PC-9 (cell line): ENCODE measurements around the gene CCBE1. TPM values are rescaled to one million over a fixed set of nuclear protein-coding genes. Genes with fewer than 3 reads are reported as not detected.

Experiments used
- BruUV-seq: library from RNA; stranded (reverse); fragments of 400-500 nt; replicated peaks from 2 replicates; lab custom pipeline; 2021; lab: Mats Ljungman, UMichigan
- CTCF ChIA-PET: fragments of 300-600 bp; sonication (Branson Sonifier 250); formaldehyde crosslinking; loops from one replicate; lab custom pipeline; 2022; ENCODE audit warnings: antibody characterized with exemption; lab: Charles Lee
- POLR2A ChIA-PET: fragments of 300-600 bp; sonication (Branson Sonifier 250); formaldehyde crosslinking; loops from one replicate; lab custom pipeline; 2022; ENCODE audit warnings: antibody characterized with exemption; ENCODE audit not compliant: unreplicated experiment; lab: Charles Lee
- DNase-seq, 2 experiments: peaks; one replicate each; pipeline versions ENCODE4 v3.0.0 to v3.0.0-alpha.2; 2015 to 2022; ENCODE audit warnings: mixed read lengths in 1 of 2
- H2AFZ ChIP-seq: fragments of 200-600 bp; sonication (generic); 2 replicates; pipeline ENCODE4 v1.8.1; 2017; ENCODE audit warnings: antibody characterized with exemption
- H3F3A ChIP-seq: fragments of 200-600 bp; sonication (generic); 2 replicates; pipeline ENCODE4 v1.8.1; 2017; ENCODE audit warnings: antibody characterized with exemption, mild to moderate bottlenecking, low read depth; ENCODE audit not compliant: insufficient read depth
- H3K27ac ChIP-seq: fragments of 200-600 bp; sonication (generic); 2 replicates; pipeline ENCODE4 v1.6.1; 2016; ENCODE audit warnings: mixed run types
- H3K27me3 ChIP-seq: fragments of 200-600 bp; sonication (generic); 2 replicates; pipeline ENCODE4 v1.6.1; 2016; ENCODE audit warnings: low read depth, mixed run types; ENCODE audit not compliant: insufficient read depth
- H3K36me3 ChIP-seq: fragments of 200-600 bp; sonication (generic); 2 replicates; pipeline ENCODE4 v1.6.1; 2016; ENCODE audit warnings: low read depth, mixed run types
- H3K4me1 ChIP-seq: fragments of 200-600 bp; sonication (generic); replicated peaks from 2 replicates; pipeline ENCODE4 v1.6.1; 2016; ENCODE audit warnings: mixed run types; ENCODE audit not compliant: insufficient read depth
- H3K4me2 ChIP-seq: fragments of 200-600 bp; sonication (generic); 2 replicates; pipeline ENCODE4 v1.6.1; 2017; ENCODE audit warnings: mixed run types
- H3K4me3 ChIP-seq: fragments of 200-600 bp; sonication (generic); 2 replicates; pipeline ENCODE4 v1.6.1; 2016; ENCODE audit warnings: mixed run types
- H3K79me2 ChIP-seq: fragments of 200-600 bp; sonication (generic); 2 replicates; pipeline ENCODE4 v1.6.1; 2017; ENCODE audit warnings: low read depth, mixed run types
- H3K9me2 ChIP-seq: fragments of 200-600 bp; sonication (generic); 2 replicates; pipeline ENCODE4 v1.8.1; 2017; ENCODE audit warnings: mild to moderate bottlenecking; ENCODE audit not compliant: insufficient read depth
- H3K9me3 ChIP-seq: fragments of 200-600 bp; sonication (generic); 2 replicates; pipeline ENCODE4 v1.8.1; 2016; ENCODE audit warnings: low read depth; ENCODE audit not compliant: insufficient read depth
- H4K20me1 ChIP-seq: fragments of 200-600 bp; sonication (generic); 2 replicates; pipeline ENCODE4 v1.8.1; 2017; ENCODE audit not compliant: insufficient read depth
- EZH2 ChIP-seq: fragments of 200-600 bp; sonication (generic); IDR thresholded peaks from 2 replicates; pipeline ENCODE4 v1.8.0; 2017; ENCODE audit warnings: antibody characterized with exemption, low read depth
- intact Hi-C: fragments of 100-400 bp; cut with micrococcal nuclease; formaldehyde crosslinking; loops from one replicate; pipeline ENCODE4 v1.10.0; 2022; ENCODE audit not compliant: unreplicated experiment
- total RNA-seq: library from RNA; stranded (reverse); gene quantifications from 2 replicates; pipeline ENCODE4 v1.2.3, GENCODE V29; 2021
- TF ChIP-seq, protein P1 (sequence below): fragments of 200-600 bp; sonication (generic); conservative IDR thresholded peaks from 2 replicates; pipeline ENCODE4 v1.6.1; 2017; ENCODE audit warnings: mixed run types, antibody characterized with exemption, mild to moderate bottlenecking, moderate library complexity

The CCBE1 gene
- total RNA-seq, 1 experiment from 2014 or later: 5.8 TPM

DNA sequence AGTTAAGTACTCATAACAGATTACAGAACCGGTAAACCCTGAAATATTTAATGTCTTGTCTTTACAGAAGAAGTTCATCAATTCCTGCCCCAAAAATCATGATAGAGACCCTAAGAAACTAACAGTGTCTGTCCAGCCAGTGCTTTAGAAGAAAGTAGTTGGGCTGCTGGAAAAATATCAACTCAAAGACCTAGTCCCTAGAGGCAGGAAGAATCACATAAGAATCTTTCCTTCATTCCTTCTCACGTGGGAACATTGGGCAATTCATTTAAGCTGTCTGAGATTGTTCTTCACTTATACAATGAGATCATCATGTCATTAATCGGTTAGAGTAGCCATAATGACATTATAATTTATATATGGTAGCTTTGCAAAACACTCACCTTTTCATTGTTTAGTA, 156.4 kb downstream of the CCBE1 start:
- no TSS peak for BruUV-seq
- TF ChIP-seq, protein P1, sequence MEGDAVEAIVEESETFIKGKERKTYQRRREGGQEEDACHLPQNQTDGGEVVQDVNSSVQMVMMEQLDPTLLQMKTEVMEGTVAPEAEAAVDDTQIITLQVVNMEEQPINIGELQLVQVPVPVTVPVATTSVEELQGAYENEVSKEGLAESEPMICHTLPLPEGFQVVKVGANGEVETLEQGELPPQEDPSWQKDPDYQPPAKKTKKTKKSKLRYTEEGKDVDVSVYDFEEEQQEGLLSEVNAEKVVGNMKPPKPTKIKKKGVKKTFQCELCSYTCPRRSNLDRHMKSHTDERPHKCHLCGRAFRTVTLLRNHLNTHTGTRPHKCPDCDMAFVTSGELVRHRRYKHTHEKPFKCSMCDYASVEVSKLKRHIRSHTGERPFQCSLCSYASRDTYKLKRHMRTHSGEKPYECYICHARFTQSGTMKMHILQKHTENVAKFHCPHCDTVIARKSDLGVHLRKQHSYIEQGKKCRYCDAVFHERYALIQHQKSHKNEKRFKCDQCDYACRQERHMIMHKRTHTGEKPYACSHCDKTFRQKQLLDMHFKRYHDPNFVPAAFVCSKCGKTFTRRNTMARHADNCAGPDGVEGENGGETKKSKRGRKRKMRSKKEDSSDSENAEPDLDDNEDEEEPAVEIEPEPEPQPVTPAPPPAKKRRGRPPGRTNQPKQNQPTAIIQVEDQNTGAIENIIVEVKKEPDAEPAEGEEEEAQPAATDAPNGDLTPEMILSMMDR: no peak
- no peak for TF ChIP-seq EZH2

DNA sequence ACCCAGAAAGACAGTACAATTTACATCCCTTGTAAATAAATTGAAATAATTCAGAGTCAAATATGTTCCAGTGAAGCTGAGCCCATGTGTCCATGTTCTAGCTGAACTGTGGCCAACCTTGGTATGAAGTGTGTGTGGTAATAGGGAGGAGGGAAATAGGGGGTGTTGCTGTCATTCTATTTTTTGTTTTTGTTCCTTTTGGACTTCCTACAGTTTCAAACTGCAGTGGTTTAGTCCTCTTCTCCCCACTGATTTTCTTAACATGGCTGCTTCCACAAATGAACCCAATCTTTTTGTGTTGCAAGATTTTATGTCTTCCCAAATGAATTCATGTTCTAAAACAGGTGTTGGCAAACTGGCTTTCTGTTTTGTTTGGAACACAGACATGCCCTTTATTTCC, 156.9 kb downstream of the CCBE1 start:
- Histone ChIP-seq H3K27ac (no peak overlapping the region), H3K9me2 (no peaks in the 10 kb centered on the region), H3K27me3 (no peaks in the 10 kb centered on the region), H3K36me3 (no peaks in the 10 kb centered on the region), H3K4me2 (no peak overlapping the region), H3F3A (no peaks in the 10 kb centered on the region), H3K79me2 (no peaks in the 10 kb centered on the region), H3K9me3 (no peaks in the 10 kb centered on the region), H4K20me1 (no peaks in the 10 kb centered on the region), H2AFZ (no peak overlapping the region), H3K4me3 (no peak overlapping the region), H3K4me1 (no peaks in the 10 kb centered on the region)
- POLR2A ChIA-PET: no interaction called here
- no TSS peak for BruUV-seq
- intact Hi-C loops: no loop called here
- DNase-seq: no peak
- TF ChIP-seq, protein P1: no peak
- no peak for TF ChIP-seq EZH2
- CTCF ChIA-PET: no interaction called here

More for the DNA sequence above, 156.4 kb downstream of the CCBE1 start:
- POLR2A ChIA-PET: no interaction called here
- no peaks in the 10 kb centered on the region for H3K9me3 ChIP-seq
- H3K4me2 ChIP-seq: no peak overlapping the region
- CTCF ChIA-PET: no interaction called here
- no peaks in the 10 kb centered on the region for H3F3A ChIP-seq
- H3K4me3 ChIP-seq: no peak overlapping the region
- H3K79me2 ChIP-seq: no peaks in the 10 kb centered on the region
- H3K9me2 ChIP-seq: no peaks in the 10 kb centered on the region
- intact Hi-C loops: no loop called here
- H4K20me1 ChIP-seq: no peaks in the 10 kb centered on the region
- no peak overlapping the region for H3K27ac ChIP-seq
- H3K27me3 ChIP-seq: no peaks in the 10 kb centered on the region
- no peak for DNase-seq
- H3K36me3 ChIP-seq: no peaks in the 10 kb centered on the region
- no peak overlapping the region for H2AFZ ChIP-seq
- H3K4me1 ChIP-seq: no peaks in the 10 kb centered on the region

DNA sequence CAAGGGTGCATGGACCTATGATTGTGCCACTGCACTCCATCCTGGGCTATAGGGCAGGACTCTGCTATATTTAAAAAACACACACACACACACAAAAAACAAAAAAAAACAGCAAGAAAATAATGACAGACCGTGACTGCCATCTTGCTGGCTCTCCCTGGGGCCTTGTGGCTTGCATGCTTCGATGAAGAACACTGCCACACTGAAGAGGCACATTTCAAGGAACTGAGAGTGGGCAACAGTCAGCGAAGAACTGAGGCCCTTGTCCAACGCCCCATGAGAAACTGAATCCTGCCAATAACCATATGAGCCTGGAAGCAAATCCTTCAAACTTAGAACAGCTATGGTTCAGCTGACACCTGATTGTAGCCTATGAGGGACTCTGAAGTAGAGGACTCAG, 158.1 kb downstream of the CCBE1 start:
- CTCF ChIA-PET: no interaction called here
- H3K27me3 ChIP-seq: no peaks in the 10 kb centered on the region
- no peak overlapping the region for H3K27ac ChIP-seq
- no peak overlapping the region for H3K4me2 ChIP-seq
- no peak for DNase-seq
- H3K36me3 ChIP-seq: no peaks in the 10 kb centered on the region
- POLR2A ChIA-PET: no interaction called here
- BruUV-seq: no TSS peak
- no peaks in the 10 kb centered on the region for H3F3A ChIP-seq
- TF ChIP-seq EZH2: no peak
- H3K9me3 ChIP-seq: no peaks in the 10 kb centered on the region
- no peaks in the 10 kb centered on the region for H3K79me2 ChIP-seq
- H3K9me2 ChIP-seq: no peaks in the 10 kb centered on the region
- H3K4me3 ChIP-seq: no peak overlapping the region
- intact Hi-C loops: no loop called here
- no peaks in the 10 kb centered on the region for H4K20me1 ChIP-seq
- no peaks in the 10 kb centered on the region for H3K4me1 ChIP-seq
- H2AFZ ChIP-seq: no peak overlapping the region

DNA sequence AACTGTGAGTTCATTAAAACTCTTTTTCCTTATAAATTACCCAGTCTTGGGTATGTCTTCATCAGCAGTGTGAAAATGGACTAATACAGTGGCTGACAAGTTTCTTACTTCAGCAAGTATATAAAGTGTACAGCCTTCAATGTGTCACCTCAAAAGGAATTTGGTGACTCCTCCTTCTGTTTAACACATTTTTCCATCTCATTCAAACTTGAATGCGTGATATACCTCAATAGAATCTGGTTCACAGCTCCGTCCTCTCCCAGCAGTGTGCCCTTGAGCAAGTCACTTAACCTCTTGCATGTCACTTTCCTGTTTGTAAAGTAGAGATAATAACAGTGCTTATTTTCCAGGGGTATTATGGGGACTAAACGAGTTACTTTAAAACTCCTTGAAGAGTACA, 159.6 kb downstream of the CCBE1 start:
- TF ChIP-seq EZH2: no peak
- TF ChIP-seq, protein P1: no peak
- POLR2A ChIA-PET: no interaction called here

More for the DNA sequence above, 159.6 kb downstream of the CCBE1 start:
- Histone ChIP-seq H3K27me3 (no peaks in the 10 kb centered on the region), H3K27ac (no peak overlapping the region), H3K9me3 (no peaks in the 10 kb centered on the region; the same call in 1 of the 2 replicates), H2AFZ (no peak overlapping the region), H3K36me3 (no peaks in the 10 kb centered on the region), H3F3A (no peaks in the 10 kb centered on the region), H3K79me2 (no peaks in the 10 kb centered on the region), H3K4me3 (no peak overlapping the region), H3K9me2 (no peaks in the 10 kb centered on the region), H3K4me1 (no peaks in the 10 kb centered on the region), H4K20me1 (no peaks in the 10 kb centered on the region), H3K4me2 (no peak overlapping the region)
- DNase-seq: no peak
- intact Hi-C loops: no loop called here
- no TSS peak for BruUV-seq
- CTCF ChIA-PET: no interaction called here
